ENCODE data around the gene SAMD11.

SAMD11 gene

DNA sequence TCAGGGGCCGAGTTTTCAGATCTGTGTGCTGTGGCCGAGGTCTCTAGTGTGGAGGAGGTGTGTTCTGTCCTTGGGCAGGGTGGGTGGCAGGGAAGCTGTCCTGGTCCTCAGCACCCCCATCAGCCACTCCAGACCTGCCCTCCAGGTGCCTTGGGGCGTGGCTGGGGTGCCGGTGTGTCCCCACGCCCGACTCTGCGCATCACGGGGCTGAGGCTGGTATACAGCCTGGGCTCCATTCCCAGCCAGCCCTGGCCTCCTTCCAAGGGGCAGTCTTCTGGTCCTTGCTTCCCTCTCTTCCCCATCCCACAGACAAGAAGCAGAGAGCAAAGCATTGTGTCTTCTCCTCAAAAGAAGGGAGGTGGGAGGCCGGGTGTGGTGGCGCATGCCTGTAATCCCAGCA is 4.0 kb downstream of the SAMD11 start:
- H3K4me3 ChIP-seq (ENCODE audit: low read depth, low read length) = no peak overlapping the region
- DNase-seq (ENCODE audit: low read depth) = no peak
- TF ChIP-seq, protein P1, sequence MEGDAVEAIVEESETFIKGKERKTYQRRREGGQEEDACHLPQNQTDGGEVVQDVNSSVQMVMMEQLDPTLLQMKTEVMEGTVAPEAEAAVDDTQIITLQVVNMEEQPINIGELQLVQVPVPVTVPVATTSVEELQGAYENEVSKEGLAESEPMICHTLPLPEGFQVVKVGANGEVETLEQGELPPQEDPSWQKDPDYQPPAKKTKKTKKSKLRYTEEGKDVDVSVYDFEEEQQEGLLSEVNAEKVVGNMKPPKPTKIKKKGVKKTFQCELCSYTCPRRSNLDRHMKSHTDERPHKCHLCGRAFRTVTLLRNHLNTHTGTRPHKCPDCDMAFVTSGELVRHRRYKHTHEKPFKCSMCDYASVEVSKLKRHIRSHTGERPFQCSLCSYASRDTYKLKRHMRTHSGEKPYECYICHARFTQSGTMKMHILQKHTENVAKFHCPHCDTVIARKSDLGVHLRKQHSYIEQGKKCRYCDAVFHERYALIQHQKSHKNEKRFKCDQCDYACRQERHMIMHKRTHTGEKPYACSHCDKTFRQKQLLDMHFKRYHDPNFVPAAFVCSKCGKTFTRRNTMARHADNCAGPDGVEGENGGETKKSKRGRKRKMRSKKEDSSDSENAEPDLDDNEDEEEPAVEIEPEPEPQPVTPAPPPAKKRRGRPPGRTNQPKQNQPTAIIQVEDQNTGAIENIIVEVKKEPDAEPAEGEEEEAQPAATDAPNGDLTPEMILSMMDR (IDR thresholded peaks at IDR 0.05; ENCODE audit: insufficient read depth, low read depth, low read length, missing control alignments) = no peak

DNA sequence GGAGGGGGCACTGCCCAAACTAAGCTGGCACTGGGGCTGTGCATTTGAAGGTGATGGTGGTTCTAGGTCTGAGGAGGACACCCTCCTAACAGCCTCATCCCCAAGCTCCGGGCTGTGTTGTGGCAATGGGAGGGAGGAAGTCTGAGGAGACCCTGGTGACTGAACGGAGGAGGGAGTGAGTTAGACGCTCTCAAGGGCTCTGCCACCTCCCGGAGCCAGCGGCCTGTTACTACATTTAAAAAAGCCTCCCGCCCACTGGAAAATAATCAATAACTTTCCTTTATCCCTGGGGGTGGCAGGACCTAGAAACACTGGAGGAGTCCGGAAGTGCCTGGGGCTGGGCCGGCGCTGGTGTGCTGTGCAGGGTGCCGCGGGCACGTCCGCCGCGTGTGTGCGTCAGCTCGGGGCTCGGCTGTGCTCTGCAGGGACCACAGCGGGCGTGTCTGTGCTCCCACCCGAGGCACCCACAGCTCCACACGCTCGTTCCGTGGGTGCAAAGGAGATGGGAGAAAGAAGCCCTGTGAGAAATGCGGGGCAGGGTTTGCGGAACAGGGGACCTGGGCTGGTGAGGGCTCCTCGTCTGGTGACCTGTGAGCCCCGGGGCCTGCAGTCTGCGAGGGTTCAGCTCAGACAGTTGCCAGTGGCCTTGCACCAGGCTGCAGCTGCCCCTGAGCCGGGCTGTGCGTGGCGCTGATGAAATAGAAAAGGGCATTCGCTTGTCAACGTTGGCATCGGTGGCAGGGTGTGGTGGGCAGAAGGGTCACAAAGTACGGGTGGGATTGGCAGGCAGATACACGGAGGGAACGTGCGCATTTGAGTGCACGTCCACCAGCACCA is 5.3 kb downstream of the SAMD11 start:
- DNase-seq (ENCODE audit: low read depth) = no peak
- TF ChIP-seq, protein P1 (IDR thresholded peaks at IDR 0.05; ENCODE audit: insufficient read depth, low read depth, low read length, missing control alignments) = no peak
- no peak overlapping the region for H3K4me3 ChIP-seq (ENCODE audit: low read depth, low read length)

DNA sequence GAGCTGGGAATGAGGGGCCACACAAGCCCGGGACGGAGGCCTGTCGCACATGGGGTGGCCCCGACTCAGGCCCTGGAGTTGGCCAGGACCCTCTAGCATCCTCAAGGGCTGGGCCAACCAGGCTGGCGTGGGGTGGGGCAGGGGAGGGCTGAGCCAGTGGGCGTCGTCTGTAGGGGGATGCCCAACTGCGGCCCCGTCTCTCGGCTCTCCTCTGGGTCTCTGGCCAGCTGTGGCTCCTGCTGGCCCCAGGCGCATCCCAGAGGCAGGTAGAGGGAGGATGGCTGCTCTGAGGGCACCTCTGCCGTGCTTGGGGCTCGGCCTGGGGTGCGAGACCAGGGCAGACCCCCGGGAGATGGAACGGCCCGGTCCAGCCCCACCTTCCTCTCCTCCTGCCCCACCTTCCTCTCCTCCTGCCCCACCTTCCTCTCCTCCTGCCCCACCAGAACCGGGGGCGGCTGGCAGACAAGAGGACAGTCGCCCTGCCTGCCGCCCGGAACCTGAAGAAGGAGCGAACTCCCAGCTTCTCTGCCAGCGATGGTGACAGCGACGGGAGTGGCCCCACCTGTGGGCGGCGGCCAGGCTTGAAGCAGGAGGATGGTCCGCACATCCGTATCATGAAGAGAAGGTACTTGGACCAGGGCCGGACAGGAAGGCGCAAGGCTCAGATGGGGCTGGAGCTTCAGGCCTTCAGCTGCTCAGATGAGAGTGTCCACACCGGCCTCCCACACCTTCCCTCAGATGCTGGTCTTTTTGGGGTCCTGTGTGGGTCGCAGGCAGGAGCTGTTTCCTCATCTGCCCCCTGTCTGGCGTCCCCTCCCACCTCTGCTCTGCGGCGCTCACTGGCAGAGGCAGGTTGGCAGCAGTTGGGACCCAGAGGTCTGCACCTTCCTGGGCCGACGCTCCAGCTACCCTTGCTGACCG is 6.2 kb downstream of the SAMD11 start:
- TF ChIP-seq, protein P1 (IDR thresholded peaks at IDR 0.05; ENCODE audit: insufficient read depth, low read depth, low read length, missing control alignments) = no peak
- no peak overlapping the region for H3K4me3 ChIP-seq (ENCODE audit: low read depth, low read length)
- no peak for DNase-seq (ENCODE audit: low read depth)

DNA sequence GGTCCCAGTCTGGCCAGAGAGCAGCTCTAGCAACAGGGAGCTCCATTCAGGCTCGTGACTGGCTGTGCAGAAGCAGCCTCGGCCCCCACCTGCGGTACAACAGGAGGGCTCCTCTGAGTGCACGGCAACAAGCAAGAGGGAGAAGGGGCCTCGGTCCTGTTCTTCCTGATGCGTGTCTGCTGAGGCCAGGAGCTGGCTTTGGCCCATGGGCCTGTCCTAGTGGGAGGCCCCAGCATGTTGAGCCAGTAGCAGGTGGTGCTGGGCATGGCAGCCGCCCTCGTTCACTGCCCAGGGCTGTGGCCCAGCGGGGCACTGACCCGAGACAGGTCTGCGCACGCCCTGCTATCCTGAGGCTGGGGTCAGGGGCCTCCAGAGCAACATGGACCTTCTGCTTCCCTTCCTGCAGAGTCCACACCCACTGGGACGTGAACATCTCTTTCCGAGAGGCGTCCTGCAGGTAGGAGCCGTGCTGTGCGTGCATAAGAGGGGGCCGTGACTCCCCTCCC is 7.0 kb downstream of the SAMD11 start:
- no peak for DNase-seq (ENCODE audit: low read depth)
- TF ChIP-seq, protein P1 (IDR thresholded peaks at IDR 0.05; ENCODE audit: insufficient read depth, low read depth, low read length, missing control alignments) = no peak

DNA sequence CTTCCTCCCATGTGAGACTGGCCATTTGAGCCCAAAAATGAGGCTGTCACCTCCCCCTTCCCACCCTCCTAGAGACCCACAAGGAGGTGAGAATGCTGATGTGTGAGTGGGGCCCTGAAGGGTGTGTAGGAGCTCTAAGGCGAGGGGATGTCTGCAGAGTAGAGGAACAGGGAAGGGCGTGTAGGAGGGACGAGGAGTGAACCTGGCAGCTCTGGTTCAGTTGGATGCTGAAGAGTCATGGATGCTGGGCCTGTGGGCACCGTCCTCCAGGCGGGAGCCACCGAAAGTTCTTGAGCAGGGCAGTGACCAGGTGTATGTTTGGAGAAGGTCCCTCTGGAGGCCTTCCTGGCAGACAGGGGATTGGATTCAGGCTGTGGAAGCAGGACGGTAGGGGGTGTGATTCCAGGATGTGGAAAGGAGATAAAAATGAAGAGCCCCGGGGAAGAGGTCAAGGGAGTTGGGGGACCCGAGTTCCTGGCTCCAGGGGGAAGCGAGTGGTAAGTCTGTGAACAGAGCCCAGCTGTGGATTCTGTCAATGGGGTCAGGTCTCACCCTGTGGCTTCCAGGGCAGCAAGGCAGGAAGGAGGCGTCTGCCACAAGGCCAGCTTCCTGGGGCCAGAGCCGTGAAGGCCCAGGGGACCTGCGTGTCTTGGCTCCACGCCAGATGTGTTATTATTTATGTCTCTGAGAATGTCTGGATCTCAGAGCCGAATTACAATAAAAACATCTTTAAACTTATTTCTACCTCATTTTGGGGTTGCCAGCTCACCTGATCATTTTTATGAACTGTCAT is 7.9 kb downstream of the SAMD11 start:
- no peak for DNase-seq (ENCODE audit: low read depth)
- TF ChIP-seq, protein P1 (IDR thresholded peaks at IDR 0.05; ENCODE audit: insufficient read depth, low read depth, low read length, missing control alignments) = no peak
- H3K4me3 ChIP-seq (ENCODE audit: low read depth, low read length) = no peak overlapping the region

More for the DNA sequence above, 7.0 kb downstream of the SAMD11 start:
- no peak overlapping the region for H3K4me3 ChIP-seq (ENCODE audit: low read depth, low read length)

DNA sequence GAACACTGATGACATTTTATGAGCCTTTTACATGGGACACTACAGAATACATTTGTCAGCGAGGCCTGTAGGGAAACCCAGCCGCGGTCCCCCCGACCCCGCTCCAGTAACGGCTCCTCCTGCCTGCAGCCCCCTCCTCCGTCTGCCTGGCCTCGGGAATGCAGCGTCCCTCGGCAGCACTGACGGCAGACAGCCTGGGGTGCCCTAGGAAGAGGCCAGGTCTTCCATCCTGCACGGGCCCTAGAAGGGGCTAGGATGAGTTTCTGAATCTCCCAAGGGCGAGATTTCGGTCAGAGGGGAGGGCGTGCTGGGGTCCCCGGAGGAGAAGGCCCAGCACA is 8.4 kb downstream of the SAMD11 start:
- TF ChIP-seq, protein P1 (IDR thresholded peaks at IDR 0.05; ENCODE audit: insufficient read depth, low read depth, low read length, missing control alignments) = no peak
- no peak for DNase-seq (ENCODE audit: low read depth)

More for the DNA sequence above, 8.4 kb downstream of the SAMD11 start:
- H3K4me3 ChIP-seq (ENCODE audit: low read depth, low read length) = no peak overlapping the region
